PC-3 (cell line): ENCODE measurements around the gene DUSP28. TPM values are rescaled to one million over a fixed set of nuclear protein-coding genes. Genes with fewer than 3 reads are reported as not detected.
A peak's percentile ranks its signal among the peaks of the same experiment; 100 is the strongest.

ENCODE experiments used
- ATAC-seq: fragments of 200-7000 bp; cut with Tn5 transposase; 2 replicates; pipeline ENCODE4 v1.9.1; 2020; ENCODE audit warnings: mild to moderate bottlenecking, moderate library complexity
- BruUV-seq: library from RNA; stranded (reverse); fragments of 400-500 nt; replicated peaks from 2 replicates; lab custom pipeline; 2021; lab: Mats Ljungman, UMichigan
- CTCF ChIA-PET: fragments of 300-600 bp; sonication (Branson Sonifier 250); formaldehyde crosslinking; loops from one replicate; lab custom pipeline; 2022; ENCODE audit warnings: antibody characterized with exemption; lab: Charles Lee
- POLR2A ChIA-PET: fragments of 300-600 bp; sonication (Branson Sonifier 250); formaldehyde crosslinking; loops from one replicate; lab custom pipeline; 2022; ENCODE audit warnings: antibody characterized with exemption; ENCODE audit not compliant: unreplicated experiment; lab: Charles Lee
- DNase-seq: peaks from one replicate; pipeline ENCODE4 v3.0.0-alpha.2; 2015
- H2AFZ ChIP-seq: fragments of 300-600 bp; sonication (generic); 2 replicates; pipeline ENCODE4 v1.6.0; 2016; ENCODE audit warnings: antibody characterized with exemption, low read length
- H3F3A ChIP-seq: fragments of 300-600 bp; sonication (generic); one replicate; pipeline ENCODE4 v1.6.0; 2017; ENCODE audit warnings: antibody characterized with exemption, low read length, control low read depth, mild to moderate bottlenecking; ENCODE audit not compliant: unreplicated experiment
- H3K27ac ChIP-seq: fragments of 300-600 bp; sonication (generic); 2 replicates; pipeline ENCODE4 v1.5.1; 2016; ENCODE audit warnings: mild to moderate bottlenecking, low read length
- H3K27me3 ChIP-seq: fragments of 300-600 bp; sonication (generic); 2 replicates; pipeline ENCODE4 v1.6.1; 2016; ENCODE audit warnings: low read length, mixed read lengths
- H3K36me3 ChIP-seq: fragments of 300-600 bp; sonication (generic); 2 replicates; pipeline ENCODE4 v1.6.1; 2016; ENCODE audit warnings: low read depth, mixed run types, low read length, mixed read lengths
- H3K4me1 ChIP-seq: fragments of 300-600 bp; sonication (generic); 2 replicates; pipeline ENCODE4 v1.5.1; 2016; ENCODE audit warnings: low read length; ENCODE audit not compliant: insufficient read depth
- H3K4me2 ChIP-seq: fragments of 300-600 bp; sonication (generic); 2 replicates; pipeline ENCODE4 v1.6.0; 2016; ENCODE audit warnings: low read length
- H3K4me3 ChIP-seq: fragments of 300-600 bp; sonication (generic); 2 replicates; pipeline ENCODE4 v1.5.1; 2016; ENCODE audit warnings: mild to moderate bottlenecking, low read length, mixed read lengths
- H3K79me2 ChIP-seq: fragments of 300-600 bp; sonication (generic); 2 replicates; pipeline ENCODE4 v1.6.1; 2017; ENCODE audit warnings: low read length, mixed read lengths
- H3K9ac ChIP-seq: fragments of 300-600 bp; sonication (generic); 2 replicates; pipeline ENCODE4 v1.6.0; 2016; ENCODE audit warnings: mild to moderate bottlenecking, low read length
- H3K9me2 ChIP-seq: fragments of 300-600 bp; sonication (generic); replicated peaks from 2 replicates; pipeline ENCODE4 v1.6.1; 2016; ENCODE audit warnings: mixed run types, low read length, mixed read lengths
- H3K9me3 ChIP-seq: fragments of 300-600 bp; sonication (generic); 2 replicates; pipeline ENCODE4 v1.6.1; 2016; ENCODE audit warnings: low read length, mixed read lengths
- H4K20me1 ChIP-seq: fragments of 300-600 bp; sonication (generic); 2 replicates; pipeline ENCODE4 v1.6.1; 2016; ENCODE audit warnings: low read length, mixed read lengths
- EZH2 ChIP-seq: fragments of 300-600 bp; sonication (generic); IDR thresholded peaks from one replicate; pipeline ENCODE4 v1.6.1; 2017; ENCODE audit warnings: antibody characterized with exemption, mild to moderate bottlenecking, low read length; ENCODE audit not compliant: unreplicated experiment
- EZH2phosphoT487 ChIP-seq: fragments of 300-600 bp; sonication (generic); IDR thresholded peaks from 2 replicates; pipeline ENCODE4 v1.6.1; 2018; ENCODE audit warnings: mild to moderate bottlenecking, antibody characterized with exemption, low read length, borderline replicate concordance
- intact Hi-C: fragments of 100-400 bp; cut with micrococcal nuclease; formaldehyde crosslinking; loops from 2 replicates; pipeline ENCODE4 v1.9.0; 2023
- total RNA-seq: library from RNA; depleted of rRNA; stranded (reverse); fragments of >200 nt; gene quantifications from 2 replicates; pipeline ENCODE4 v1.2.3, GENCODE V29; 2014
- TF ChIP-seq, protein P1 (sequence below): fragments of 300-600 bp; sonication (generic); conservative IDR thresholded peaks from 2 replicates; pipeline ENCODE4 v1.5.1; 2017; ENCODE audit warnings: antibody characterized with exemption, low read depth, mild to moderate bottlenecking, low read length

DUSP28 gene
- total RNA-seq, 1 experiment from 2014 or later = 8.3 TPM

DNA sequence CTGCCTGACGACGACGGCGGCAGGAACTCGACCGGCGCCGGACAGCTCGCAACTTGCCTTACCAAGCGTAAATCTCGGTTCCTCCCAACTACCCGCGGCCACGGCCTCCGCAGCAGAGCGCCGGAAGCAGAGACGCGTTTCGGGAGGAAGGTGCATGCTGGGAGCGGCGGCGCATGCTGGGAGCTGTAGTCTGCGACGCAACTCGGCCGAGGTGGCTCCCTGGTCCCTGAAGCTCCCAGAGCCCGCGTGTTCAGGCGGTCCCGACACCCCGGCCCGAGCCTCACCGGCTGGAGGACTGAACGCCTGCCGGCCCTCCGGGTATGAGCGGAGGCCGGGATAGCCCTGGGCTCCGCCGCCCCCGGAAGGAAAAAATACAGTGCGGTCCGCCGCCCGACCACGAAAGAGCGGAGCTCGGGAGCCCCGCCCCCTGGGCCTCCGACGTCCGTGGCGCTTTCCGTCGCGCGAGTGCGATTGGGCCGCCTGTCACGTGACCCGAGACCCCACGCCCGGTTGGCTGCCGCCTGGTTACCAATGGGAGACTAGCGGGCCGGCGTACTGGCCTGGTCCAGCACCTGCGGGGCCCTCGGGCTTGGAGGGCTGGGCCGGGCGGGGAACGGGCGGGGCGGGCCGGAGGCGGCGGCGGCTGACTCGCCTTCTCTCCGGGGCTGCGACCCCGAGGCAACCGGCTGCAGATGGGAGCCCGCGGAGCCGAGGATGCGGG, 26.2 kb downstream of the DUSP28 start, which contains the start of gene CAPN10:
TSS of gene CAPN10 (plus strand) at position 537 of the 721 bp plus-strand sequence. CDS start at position 715, 178 bp downstream.
- Histone ChIP-seq H3F3A (no peaks in the 10 kb centered on the region), H4K20me1 (peaks cover 8% of the 10 kb centered on the region), H3K79me2 (peaks cover 91% of the 10 kb centered on the region), H3K4me3 (peak within 1 kb of the TSS; percentile 93), H3K36me3 (no peaks in the 10 kb centered on the region), H3K4me1 (peaks cover 41% of the 10 kb centered on the region), H3K9me3 (no peaks in the 10 kb centered on the region), H3K27me3 (no peaks in the 10 kb centered on the region), H2AFZ (peak within 1 kb of the TSS; percentile 87), H3K9ac (peak within 1 kb of the TSS; percentile 93), H3K4me2 (peak within 1 kb of the TSS; percentile 96), H3K9me2 (no peaks in the 10 kb centered on the region), H3K27ac (peak within 1 kb of the TSS; percentile 56)
- BruUV-seq = no TSS peak
- ChIA-PET POLR2A (interaction anchor here (0.6 to 1.3 kb wide), 3 partner anchors 25 to 729 kb away, joined by 4 to 9 read pairs (median 4); no protein-coding TSS in a partner anchor), CTCF (interaction anchor here (1.0 to 1.2 kb wide), 2 partner anchors 20 to 21 kb away, joined by 4 read pairs; no protein-coding TSS in a partner anchor)
- intact Hi-C loops = no loop called here
- DNase-seq (peak; percentile 94), ATAC-seq (peak; percentile 86)
- TF ChIP-seq, protein P1, sequence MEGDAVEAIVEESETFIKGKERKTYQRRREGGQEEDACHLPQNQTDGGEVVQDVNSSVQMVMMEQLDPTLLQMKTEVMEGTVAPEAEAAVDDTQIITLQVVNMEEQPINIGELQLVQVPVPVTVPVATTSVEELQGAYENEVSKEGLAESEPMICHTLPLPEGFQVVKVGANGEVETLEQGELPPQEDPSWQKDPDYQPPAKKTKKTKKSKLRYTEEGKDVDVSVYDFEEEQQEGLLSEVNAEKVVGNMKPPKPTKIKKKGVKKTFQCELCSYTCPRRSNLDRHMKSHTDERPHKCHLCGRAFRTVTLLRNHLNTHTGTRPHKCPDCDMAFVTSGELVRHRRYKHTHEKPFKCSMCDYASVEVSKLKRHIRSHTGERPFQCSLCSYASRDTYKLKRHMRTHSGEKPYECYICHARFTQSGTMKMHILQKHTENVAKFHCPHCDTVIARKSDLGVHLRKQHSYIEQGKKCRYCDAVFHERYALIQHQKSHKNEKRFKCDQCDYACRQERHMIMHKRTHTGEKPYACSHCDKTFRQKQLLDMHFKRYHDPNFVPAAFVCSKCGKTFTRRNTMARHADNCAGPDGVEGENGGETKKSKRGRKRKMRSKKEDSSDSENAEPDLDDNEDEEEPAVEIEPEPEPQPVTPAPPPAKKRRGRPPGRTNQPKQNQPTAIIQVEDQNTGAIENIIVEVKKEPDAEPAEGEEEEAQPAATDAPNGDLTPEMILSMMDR = no peak
- no peak for TF ChIP-seq EZH2phosphoT487

GRCh38 chr2:240586919-240587800, 27.0 kb downstream of the DUSP28 start:
- Histone ChIP-seq H3K36me3 (no peaks in the 10 kb centered on the region), H3K4me2 (peak overlapping the region; percentile 96), H3K4me3 (peak overlapping the region; percentile 93), H3K9ac (peak overlapping the region; percentile 93), H3K9me3 (no peaks in the 10 kb centered on the region), H3K27me3 (no peaks in the 10 kb centered on the region), H2AFZ (peak overlapping the region; percentile 87), H3F3A (no peaks in the 10 kb centered on the region), H3K9me2 (no peaks in the 10 kb centered on the region), H3K27ac (no peak overlapping the region), H4K20me1 (peaks cover 8% of the 10 kb centered on the region), H3K79me2 (peaks cover 91% of the 10 kb centered on the region), H3K4me1 (peaks cover 33% of the 10 kb centered on the region)
- BruUV-seq = TSS peak; percentile 49
- DNase-seq (peak; percentile 51), ATAC-seq (peak; percentile 55)
- no peak for TF ChIP-seq EZH2phosphoT487
- no peak for TF ChIP-seq EZH2
- TF ChIP-seq, protein P1 = no peak
- ChIA-PET CTCF (interaction anchor here (1.0 to 1.2 kb wide), 2 partner anchors 21 kb away, joined by 4 read pairs; no protein-coding TSS in a partner anchor), POLR2A (interaction anchor here (0.5 to 1.3 kb wide), 5 partner anchors 21 to 728 kb away, joined by 3 to 9 read pairs (median 4); no protein-coding TSS in a partner anchor)
- intact Hi-C loops = no loop called here
